Stimulated activated CD4-positive, alpha-beta T cell treated with anti-CD3 and anti-CD28 coated beads, TNF-alpha, amount 100 ng/mL, for 48 hours (primary cell): Measurements from ENCODE around the gene CCDC134.
"Not testable (repeated sequence)": the region's sequence is repeated elsewhere in the genome, so short reads cannot be mapped to it uniquely, and the experiment has no call there.

Experiments
- DNase-seq, 3 donors: peaks; one replicate each; pipeline ENCODE4 v3.0.0-alpha.2; 2020; ENCODE audit warnings: low read depth in 3 of 3

CCDC134 gene

DNA sequence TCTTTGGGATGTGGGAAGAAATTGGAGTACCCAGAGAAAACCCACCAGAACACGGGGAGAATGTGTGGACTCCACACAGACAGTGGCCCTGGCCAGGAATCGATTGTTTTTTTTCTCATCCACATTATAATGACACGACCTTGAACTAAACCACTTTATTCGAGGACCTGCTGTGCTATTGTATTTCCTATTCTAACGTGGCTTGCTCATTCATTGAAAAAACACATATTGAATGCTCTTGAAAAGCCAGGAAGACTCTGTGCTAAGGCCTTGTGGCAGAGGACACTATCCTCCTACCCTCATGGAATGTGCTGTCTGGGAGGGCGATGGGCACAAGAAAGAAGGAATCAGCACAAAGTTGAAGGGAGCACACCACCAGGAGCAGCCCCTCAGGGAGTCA lies 23.3 kb downstream of the CCDC134 start:
- no peak for DNase-seq

DNA sequence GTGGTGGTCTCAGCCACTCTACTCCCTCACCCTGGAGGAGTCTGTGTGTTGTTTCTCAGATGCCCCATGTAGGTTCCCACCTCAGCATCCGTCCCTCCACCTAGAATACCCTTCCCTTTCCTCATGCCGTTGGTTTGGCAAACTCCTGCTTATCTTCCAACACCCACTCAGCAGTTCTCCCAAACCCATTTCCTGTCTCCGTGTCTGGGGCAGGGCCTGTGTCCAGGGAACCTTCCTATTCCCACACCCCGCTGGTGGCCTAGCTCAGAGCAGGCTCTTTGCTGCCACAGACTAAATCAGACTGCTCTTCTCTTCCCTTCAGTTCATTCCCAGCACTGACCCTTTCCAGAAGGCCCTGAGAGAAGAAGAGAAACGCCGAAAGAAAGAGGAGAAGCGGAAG lies 24.9 kb downstream of the CCDC134 start:
- DNase-seq: no peak

DNA sequence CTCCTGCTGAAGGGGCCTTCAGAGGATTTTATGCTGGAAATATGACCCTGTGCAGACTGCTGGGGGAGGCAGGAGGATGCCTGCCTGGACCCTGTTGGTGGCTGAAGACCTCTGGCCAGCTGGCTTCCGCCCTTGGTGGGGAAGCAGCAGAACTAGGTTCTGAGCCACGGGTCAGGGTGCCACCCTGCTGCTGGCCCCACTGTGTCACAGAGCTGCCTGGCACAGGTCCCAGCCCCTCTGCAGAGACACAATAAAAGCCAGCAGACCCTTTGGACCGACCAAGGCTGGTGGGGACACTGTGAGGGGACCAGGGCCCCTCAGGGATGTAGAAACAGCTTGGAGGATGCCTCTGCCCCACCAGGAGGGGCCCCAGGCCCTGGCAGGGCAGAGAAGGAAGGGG lies 25.5 kb downstream of the CCDC134 start:
- no peak for DNase-seq

DNA sequence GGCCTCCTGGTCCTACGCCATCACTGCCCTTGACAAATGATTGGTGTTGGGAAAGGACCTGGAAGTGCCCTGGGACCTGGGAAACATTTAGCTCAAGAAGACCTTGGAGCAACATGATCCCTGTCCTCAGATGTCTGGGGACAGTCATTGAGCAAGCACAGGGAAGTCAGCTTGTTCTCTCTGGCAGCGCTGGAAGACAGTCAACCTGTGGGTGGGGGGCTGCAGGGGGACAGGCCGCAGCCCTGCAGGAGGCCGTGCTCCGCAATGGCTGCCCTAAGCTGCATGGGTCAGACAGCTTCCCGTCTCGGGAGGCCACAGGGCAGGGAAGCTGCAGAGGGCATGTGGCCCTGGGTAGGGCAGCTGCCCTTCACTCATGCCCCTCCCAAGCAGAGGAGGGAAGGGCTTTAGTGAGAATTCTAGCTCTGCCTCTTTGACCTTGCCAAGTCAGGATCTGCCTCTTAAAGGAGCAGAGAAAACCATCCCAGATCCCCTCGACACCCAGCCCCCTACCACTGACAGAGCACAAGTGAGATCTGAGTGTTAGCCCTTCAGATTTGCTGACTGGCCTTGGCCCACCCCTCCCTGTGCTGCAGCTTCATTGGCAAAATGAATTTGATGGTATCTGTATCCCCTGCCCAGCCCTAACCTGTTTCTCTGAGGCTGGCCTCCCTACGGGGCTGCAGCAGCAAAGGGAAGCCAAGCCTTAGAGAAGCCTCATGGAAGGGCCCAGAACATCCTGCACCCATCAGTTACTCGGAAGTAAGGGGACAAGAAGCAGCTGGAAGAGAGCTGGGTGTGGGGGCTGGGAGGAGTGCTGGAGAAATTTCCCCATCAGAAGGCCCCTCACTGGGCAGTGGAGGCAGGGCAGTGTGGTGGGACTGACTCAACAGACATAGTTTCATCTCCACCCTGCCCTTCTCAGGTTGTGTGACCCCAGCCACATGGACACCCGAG lies 26.2 kb downstream of the CCDC134 start:
- no peak for DNase-seq

DNA sequence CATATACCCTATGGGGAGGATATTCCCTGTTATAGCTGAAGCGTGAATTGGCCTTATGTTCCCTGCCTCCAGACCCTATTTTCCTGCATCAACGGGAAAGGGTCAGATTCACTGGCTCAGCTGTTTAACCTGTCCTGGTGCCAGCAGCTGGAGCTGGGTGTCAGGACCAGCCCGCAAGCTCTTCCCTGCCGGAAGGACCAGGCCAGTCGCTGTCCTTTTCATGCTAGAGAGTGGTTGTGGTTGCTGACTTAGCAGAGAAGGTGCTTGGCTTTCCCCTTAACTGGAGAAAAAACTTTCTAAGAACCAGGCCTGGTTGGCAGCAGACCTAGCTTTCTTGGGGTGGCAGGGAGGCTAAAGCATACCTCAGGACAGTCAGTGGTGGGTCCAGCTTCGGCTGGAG lies 27.2 kb downstream of the CCDC134 start:
- DNase-seq: no peak

DNA sequence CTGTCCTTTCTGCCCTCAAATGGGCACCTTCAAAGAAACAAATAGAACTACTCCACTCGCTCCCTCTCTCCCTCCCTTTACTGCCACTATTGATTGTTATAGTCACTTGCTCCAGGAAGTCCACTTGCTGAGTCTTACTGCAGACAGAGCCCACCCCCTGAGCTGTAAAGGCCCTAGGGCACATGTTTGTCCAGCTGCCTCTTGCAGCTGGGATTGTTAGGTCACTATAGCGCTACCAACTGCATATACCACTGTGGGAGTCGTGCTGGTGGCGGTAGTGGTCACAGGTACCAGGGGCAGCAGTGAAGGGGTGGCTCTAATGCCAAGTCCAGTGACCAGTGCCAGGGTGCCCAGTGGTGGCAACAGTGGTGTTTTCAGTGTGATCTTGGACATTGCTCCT lies 28.0 kb downstream of the CCDC134 start:
- no peak for DNase-seq

DNA sequence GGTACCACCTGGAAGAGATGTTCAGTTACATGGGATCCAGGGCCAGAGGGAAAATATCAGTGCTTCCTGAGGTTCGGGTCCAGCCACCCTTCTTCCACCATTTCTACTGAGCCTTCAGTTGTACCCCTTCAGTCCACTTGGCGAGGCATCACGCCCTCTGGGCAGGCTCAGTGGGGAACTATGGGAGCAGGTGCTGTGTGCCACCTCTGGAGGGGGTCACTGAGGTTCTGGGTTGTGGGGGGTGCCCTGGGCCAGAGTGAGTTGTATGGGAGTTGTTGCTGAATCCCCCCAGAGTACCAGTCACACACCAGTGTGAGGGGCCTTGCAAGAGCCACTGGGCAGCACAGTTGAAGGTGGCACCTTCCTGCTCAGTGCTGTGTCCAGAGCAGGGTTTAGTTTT lies 29.7 kb downstream of the CCDC134 start:
- DNase-seq: no peak

DNA sequence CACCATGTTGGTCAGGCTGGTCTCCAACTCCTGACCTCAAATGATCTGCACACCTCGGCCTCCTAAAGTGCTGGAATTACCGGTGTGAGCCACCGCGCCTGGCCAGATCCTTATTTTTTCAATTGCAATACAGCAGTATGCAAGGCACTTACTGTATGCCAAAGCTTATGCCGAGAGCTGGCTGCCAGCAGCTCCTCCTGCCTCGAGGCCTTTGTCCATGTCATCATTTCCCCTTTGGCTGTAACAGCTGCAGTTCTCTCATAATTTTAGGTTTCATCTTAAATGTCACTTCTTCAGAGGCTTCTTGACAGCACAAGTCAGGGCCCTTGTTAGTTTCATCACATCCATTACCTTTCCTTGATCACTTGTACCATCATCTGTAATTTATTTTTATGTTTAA lies 30.9 kb downstream of the CCDC134 start:
- no peak for DNase-seq

DNA sequence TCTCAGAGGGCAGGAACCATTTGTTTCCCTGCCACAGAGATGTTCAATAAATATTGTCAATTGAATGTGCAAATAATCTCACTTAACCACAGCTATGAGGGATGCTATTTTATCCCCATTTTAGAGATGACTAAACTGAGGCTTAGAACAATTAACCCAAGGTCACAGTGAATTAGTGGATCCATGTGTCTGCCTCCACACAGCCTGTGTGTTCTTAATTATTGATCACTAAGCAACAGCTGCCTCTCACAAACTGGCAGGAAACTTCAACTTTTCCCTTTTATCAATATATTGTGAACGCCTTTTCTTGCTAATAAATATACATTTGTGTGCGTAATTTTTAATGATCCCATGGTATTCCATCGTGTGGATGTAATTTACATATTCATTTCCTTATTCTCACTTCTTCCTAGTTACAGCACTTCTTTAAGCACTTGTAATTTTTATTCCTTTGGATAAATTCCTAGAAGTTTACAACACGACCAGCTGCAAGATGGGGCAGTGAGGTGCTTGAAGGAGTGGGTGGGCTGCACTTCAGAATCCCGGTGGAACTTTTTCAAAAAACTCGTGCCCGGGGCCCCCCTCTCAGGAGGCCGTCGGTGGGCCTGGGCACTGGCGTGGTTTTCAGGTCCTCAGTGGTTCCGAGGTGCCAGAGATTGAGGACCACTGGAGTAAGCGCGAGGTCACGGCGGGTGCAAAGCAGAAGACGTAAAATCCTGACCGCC lies 31.5 kb downstream of the CCDC134 start:
- no peak for DNase-seq

DNA sequence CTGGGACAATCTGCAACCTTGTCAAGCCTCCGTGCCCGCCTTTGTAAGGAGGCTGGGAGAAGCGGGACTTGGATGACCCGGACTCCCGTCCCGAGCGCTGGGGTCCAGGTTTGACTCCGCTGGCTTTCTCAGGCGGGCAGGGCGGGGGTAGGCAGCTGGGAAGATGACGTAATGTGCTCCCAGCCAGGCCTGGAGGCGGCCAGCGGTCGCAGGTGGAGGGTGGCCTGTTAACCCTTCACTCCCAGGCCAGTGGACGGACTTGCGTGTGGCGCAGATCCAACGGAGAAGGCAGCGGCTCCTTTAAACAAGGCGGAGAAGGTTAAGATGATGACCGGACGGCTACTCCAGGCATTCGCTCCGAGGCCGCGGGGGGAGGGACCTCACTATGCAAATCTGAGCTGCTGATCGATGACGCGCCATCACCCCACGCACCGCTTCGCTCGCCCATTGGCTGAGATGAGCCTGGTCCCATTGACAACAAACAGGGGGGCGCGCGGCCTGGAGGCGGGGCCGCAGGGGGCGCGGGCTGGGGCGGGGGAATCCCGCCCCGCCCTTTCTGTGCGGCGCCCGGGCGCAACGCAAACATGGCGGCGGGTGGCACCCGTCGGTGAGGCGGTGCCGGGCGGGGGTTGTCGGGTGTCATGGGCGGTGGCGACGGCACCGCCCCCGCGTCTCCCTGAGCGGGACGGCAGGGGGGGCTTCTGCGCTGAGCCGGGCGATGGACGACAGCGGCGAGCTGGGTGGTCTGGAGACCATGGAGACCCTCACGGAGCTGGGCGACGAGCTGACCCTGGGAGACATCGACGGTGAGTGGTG lies 32.3 kb downstream of the CCDC134 start, which contains the start of gene SREBF2:
Gene SREBF2, plus strand, starts transcription at position 553 of the 816 bp plus-strand sequence. Its CDS starts 166 bp downstream, at position 719.
- peak; percentile 98 to 99 (median 99) for DNase-seq

DNA sequence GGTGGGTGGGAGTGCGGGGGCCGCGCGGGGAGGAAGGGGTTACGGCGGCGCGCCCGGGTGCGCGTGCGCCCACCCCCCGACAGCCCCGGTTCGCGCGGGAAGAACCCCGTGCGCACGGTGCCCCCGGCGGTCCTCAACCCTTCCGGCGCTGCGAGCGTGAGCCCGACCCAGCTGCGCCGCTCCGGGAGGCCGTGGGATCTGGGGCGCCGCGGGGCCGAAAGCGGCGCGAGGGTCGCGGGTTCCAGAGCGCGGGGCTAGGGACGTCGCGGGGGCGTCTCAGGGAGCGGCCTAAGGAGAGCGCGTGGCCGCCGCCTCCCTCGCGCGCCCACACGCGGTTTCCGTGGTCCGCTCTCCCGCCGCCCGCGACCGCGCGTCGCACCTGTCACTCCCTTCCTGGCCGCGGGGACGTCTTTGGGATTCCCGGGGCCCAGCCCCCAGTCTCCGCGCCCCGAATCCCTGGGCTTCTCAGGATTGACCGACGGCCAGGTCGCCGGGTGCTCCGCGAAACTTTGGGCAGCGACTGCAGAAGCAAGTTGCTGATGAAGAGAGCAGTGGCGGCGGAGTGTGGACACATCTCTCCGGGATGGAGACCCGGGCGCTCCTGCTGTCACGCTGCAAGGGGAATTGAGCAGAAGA lies 33.0 kb downstream of the CCDC134 start:
- no peak for DNase-seq

DNA sequence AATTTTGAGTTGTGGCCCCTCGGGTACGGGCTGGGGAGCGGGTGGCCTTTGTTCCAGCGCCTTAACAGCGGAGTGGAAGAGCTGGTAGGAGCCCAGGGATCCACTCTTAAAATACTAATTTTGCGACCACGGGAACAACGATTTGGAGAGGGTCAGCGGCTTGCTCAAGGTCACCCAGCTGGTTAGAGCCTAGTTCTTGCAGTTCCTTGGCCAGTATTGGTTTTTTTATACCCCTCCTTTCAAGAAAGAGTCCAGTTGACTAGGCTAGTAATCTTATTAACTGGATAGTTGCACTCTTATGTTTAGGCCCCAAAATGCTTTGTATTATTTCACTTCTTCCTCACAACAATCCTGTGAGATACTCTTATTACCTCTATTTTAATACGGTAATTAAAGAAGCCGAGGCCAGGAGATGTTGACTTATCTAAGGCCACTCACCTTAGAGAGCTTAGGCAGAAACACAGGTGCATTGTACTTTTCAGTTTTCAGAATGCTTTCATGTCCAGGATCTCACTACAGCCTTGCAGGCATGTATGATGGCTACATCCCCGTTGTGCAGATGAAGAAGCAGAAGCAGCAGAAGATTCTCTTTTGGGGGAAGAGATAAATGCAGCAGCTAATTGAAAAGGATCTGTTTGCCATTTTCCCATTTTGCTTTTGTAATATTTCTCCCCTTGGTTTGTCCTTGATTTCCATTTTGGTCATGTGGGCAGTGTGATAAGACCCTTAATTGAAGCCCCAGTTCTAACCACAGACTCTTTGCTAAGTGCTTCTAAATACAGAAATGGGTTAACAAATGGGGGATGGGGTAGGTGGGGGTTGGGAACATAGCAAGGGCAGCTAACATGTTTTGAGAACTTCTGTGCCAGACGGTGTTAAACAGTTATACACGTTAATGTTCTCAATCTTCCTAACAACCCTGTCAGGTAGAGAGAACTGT lies 33.8 kb downstream of the CCDC134 start:
- no peak for DNase-seq

DNA sequence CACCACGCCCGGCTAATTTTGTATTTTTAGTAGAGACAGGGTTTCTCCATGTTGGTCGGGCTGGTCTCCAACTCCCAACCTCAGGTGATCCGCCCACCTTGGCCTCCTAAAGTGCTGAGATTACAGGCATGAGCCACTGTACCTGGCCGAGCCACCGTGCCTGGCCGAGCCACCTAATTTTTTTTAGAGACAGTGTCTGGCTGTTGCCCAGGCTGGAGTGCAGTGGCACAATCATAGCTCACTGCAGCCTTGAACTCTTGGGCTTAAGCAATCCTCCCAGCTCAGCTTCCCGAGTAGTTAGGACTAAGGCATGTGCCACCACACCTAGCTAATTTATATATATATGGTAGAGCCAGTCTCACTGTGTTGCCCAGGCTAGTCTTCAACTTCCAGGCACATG lies 35.0 kb downstream of the CCDC134 start:
- not testable (repeated sequence) for DNase-seq

DNA sequence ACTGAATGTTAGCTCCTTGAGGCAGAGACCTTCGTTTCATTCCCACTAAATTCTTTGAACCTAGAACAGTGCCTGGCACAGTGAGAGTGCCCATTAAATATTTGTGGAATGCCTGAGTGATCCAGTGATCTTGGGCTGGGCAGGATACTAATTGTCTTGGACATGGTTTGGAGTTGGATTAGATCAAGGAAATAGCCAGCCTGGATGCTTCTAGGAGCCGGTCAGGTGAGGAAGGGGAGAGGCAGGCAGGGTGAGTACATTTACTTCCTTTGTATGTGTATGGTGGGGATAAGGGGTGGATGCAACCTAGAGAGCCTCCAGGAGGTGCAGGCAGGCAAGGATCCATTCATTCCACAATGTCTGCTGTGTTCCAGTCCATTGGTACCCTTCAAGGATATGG lies 36.1 kb downstream of the CCDC134 start:
- DNase-seq: no peak

DNA sequence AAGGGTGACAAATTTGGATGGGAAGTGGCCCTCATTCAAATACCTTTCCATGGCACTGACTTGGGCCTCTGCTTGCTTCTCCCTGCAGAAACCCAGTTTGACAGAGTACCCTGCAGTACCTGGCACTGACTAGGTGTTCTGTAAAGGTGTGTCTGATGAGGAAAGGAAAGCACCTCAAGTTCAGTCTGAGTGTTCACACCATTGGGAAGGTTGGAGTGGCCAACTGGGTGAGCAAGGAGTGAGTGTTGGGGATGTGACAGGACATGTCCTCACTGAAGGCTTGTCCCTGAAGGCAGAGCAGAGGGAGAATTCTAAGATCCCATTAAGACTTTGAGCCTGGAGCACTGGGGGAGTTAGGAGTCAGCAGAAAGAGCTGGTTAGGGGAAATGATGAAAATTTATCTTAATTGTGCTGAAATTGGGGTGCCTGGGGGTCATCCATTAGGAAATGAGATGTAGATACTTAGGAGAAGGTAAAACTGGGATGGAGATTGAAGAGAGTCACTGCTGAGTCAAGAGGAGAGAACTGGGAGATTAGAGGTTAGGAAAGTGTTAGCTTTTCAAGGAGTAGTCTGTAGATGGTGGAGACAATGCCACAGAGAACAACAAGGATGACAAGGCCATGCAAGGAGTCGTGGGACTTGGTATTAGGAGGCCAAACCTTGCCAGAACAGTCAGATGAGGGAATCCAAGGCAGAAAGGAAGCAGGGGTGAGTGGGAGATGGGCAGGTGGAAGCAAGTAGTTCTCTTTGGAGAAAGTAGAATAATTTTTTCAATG lies 38.6 kb downstream of the CCDC134 start:
- DNase-seq: no peak

DNA sequence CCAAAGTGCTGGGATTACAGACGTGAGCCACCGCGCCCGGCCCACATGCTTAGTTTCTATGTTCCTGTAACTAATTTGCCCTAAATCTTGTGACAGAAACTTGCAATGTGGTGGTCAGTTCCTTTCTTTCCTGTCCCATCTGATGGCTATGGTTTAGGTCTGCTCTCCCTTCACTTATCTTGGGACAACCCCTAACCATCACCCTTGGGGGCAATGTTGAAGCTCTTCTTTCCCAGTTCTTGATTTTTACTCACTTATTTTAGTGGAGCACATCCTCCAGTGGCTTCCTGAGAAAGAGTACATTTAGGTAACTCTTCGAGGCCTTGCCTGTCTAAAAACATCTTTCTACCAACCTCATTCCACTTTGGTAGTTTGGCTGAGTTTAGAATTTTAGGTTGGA lies 39.7 kb downstream of the CCDC134 start:
- DNase-seq: no peak

DNA sequence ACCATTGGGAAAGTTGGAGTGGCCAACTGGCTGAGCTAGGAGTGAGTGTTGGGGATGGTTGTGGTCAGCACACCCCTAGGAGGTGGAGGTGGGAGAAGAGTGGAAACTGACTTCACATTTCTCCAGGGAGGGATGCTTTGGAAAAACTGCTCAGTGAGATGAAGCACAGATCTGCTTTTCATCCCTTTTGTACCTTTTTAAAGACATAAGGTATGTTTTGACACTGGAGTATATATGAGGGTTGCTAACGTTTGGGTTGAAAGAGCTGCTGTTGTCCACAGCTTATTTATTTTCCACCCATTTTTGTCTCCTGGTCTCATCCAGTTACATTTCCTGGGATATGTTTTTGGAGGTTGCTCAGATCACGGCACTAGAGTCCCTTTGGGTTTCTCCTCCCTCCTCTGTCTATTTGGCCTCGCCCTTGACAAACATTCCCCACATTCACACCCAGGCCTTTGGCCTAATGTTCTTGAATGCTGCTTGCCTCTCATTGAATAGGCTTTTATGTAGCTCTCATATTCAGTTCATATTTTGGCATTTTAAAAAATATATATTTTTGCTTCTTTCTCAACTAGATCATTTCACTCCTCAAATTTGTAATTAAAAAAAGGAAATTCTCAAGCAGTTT lies 40.7 kb downstream of the CCDC134 start:
- no peak for DNase-seq

DNA sequence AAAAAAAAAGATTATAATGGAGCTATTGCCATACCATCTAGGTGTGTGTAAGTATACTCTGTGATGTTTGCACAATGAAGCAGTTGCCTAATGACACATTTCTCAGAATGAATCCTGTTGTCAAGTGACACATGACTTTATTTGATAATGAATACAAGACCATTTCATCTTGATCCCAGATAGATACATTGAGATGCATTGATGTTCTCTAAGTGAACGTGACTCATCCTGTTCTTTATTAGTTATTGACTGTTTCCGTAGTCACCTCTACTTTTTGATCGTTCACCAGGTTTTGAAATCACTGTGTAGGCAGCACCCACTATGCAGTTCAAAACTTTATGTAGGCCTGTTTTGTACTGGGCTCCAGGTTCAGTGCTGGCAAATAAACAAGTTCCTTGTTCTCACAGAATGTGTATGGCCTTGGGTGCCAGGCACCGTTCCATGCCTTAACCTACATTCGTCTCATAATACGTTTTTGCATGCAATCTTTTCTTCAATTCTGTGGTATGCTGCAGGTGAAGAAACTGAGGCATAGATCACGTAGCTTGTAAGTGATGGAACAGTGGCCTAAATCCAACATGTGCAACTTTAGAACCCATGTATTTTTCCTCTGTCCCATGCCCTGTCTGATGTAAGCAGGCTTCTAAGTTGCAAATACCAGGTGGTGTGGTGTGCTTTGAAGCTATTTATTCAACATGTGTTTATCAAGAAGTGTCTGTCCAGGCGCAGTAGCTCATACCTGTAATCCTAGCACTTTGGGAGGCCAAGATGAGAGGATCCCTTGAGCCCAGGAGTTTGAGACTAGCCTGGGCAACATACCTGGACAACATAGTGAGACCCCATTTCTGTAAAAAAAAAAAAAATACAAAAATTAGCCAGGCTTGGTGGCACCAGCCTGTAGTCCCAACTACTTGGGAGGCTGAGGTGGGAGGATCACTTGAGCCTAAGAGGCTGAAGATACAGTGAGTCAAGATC lies 42.8 kb downstream of the CCDC134 start:
- DNase-seq: no peak
